Neutrophil (primary cell): Measurements from ENCODE around the gene GMNN.

Source experiments
- H3K27ac ChIP-seq: fragments of 200-600 bp; sonication (generic); 2 replicates; pipeline ENCODE4 v1.5.1; 2016; ENCODE audit warnings: mild to moderate bottlenecking, moderate library complexity
- H3K27me3 ChIP-seq: fragments of 200-600 bp; sonication (generic); 2 replicates; pipeline ENCODE4 v1.6.0; 2016; ENCODE audit warnings: mild to moderate bottlenecking
- H3K36me3 ChIP-seq: fragments of 200-600 bp; sonication (generic); 2 replicates; pipeline ENCODE4 v1.5.1; 2017
- H3K4me1 ChIP-seq, 2 experiments: fragments of 200-600 bp in 1 of 2; sonication (generic) in 1 of 2; 1 replicate in 1 of 2; 2 replicates in 1 of 2; pipeline versions ENCODE4 v1.5.1 to v1.6.1; 2013 to 2016; ENCODE audit warnings: low read depth in 1 of 2, low read length in 1 of 2, mild to moderate bottlenecking in 1 of 2, moderate library complexity in 1 of 2; ENCODE audit not compliant: control insufficient read depth in 1 of 2, insufficient read depth in 1 of 2
- H3K4me3 ChIP-seq, 2 experiments: fragments of 200-600 bp in 1 of 2; sonication (generic) in 1 of 2; 1 replicate in 1 of 2; 2 replicates in 1 of 2; pipeline ENCODE4 v1.5.1; 2013 to 2016; ENCODE audit warnings: low read depth in 1 of 2, low read length in 1 of 2, mild to moderate bottlenecking in 1 of 2, moderate library complexity in 1 of 2
- H3K9me3 ChIP-seq: fragments of 200-600 bp; sonication (generic); 2 replicates; pipeline ENCODE4 v1.5.1; 2016
- TF ChIP-seq, protein P1 (sequence below): fragments of 200-600 bp; sonication (generic); IDR thresholded peaks from 2 replicates; pipeline ENCODE4 v1.5.1; 2016; ENCODE audit warnings: antibody characterized with exemption

The GMNN gene

DNA sequence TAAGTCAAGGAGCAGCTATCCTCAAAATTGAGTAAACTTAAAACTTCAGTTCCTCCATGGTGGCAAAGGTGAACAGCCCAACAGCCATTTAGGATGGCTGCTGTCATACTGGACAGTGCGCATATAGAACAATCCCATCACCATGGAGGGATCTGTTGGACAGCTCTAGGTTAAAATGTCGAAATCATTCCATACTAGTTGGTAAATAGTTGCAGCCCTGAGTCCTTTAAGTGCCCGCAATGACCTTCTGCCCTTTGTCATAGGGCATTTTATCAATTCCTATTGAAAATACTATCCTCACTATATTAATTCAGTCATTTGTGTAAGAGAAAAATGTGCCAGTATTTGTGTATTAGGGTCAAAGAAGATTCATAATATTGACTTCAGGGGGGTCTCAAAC lies 32.8 kb downstream of the GMNN start:
- Histone ChIP-seq H3K4me1 (no peaks in the 10 kb centered on the region), H3K27me3 (no peaks in the 10 kb centered on the region), H3K27ac (no peak overlapping the region), H3K9me3 (no peaks in the 10 kb centered on the region), H3K36me3 (peaks cover 89% of the 10 kb centered on the region), H3K4me3 (no peak overlapping the region)
- TF ChIP-seq, protein P1, sequence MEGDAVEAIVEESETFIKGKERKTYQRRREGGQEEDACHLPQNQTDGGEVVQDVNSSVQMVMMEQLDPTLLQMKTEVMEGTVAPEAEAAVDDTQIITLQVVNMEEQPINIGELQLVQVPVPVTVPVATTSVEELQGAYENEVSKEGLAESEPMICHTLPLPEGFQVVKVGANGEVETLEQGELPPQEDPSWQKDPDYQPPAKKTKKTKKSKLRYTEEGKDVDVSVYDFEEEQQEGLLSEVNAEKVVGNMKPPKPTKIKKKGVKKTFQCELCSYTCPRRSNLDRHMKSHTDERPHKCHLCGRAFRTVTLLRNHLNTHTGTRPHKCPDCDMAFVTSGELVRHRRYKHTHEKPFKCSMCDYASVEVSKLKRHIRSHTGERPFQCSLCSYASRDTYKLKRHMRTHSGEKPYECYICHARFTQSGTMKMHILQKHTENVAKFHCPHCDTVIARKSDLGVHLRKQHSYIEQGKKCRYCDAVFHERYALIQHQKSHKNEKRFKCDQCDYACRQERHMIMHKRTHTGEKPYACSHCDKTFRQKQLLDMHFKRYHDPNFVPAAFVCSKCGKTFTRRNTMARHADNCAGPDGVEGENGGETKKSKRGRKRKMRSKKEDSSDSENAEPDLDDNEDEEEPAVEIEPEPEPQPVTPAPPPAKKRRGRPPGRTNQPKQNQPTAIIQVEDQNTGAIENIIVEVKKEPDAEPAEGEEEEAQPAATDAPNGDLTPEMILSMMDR: no peak

DNA sequence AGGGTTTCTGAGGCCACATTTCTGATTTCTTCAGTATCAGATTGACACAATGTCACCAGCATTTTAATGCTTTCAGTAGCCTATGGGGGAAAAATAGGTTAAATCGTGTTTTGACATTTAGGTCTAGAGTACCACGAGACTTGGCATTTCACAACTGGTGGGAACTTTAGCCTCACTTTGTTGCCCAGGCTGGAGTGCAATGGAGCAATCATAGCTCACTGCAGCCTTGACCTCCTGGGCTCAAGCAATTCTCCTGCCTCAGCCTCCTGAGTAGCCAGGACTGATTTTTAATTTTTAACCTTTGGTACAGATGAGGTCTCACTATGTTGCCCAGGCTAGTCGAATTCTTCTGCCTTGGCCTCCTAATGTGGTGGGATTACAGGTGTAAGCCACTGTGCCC lies 35.0 kb downstream of the GMNN start:
- no peaks in the 10 kb centered on the region for H3K4me1 ChIP-seq
- peaks cover 67% of the 10 kb centered on the region for H3K36me3 ChIP-seq
- H3K9me3 ChIP-seq: no peaks in the 10 kb centered on the region
- H3K4me3 ChIP-seq: no peak overlapping the region
- TF ChIP-seq, protein P1: no peak
- peak overlapping the region; percentile 20 for H3K27ac ChIP-seq
- no peaks in the 10 kb centered on the region for H3K27me3 ChIP-seq

DNA sequence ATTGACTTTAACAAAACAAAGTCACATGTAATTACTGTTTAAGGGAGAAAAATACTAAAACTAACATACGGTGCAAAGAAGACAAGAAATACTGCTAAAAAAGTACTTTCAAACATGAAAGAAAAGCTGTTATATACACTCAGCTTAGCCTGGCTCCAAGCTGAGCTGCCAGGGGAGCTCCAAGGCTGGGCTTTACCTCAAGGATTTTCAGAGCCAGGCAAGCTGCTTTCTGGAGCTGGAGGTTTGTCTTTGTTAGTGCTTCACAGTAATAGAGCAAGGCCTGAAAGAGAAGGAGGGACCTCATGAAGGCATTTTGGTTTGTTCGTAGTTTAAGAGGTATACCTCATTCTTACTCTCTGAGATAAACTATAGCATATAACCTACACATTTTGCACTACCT lies 43.6 kb downstream of the GMNN start:
- TF ChIP-seq, protein P1: no peak
- Histone ChIP-seq H3K27me3 (no peaks in the 10 kb centered on the region), H3K4me1 (no peaks in the 10 kb centered on the region), H3K4me3 (no peak overlapping the region), H3K9me3 (no peaks in the 10 kb centered on the region), H3K27ac (peak overlapping the region; percentile 27), H3K36me3 (peaks cover 59% of the 10 kb centered on the region)

DNA sequence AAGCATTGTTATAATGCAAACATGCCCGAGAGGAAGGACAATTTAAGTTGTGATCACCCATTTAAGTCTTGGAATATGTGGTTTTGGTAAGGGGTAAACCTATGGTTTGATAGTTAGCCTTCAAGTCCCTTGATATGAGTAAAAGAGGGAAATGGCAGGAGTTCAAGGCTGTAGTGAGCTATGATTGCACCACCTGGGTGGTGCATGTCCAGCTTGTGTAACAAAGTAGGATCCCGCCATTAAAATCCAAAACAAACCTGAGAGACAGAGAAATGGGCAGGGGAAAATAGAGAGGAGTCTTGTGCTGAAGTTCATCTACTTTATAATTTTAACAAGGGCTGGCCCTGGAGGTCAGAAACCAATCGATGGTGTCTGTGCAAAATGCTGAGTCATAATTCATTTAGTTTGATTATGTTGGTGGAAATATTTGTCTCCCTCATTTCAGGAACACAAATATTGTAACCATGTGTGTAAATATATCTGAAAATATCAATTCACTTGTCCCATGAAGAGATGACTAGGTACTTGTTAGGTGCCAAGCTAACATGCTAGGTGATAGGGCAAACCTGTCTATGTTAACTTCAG lies 47.2 kb downstream of the GMNN start:
- H3K4me3 ChIP-seq: no peak overlapping the region
- no peaks in the 10 kb centered on the region for H3K27me3 ChIP-seq
- H3K4me1 ChIP-seq: no peaks in the 10 kb centered on the region
- peaks cover 95% of the 10 kb centered on the region for H3K36me3 ChIP-seq
- TF ChIP-seq, protein P1: no peak
- peaks cover 8% of the 10 kb centered on the region for H3K9me3 ChIP-seq
- peak overlapping the region; percentile 40 for H3K27ac ChIP-seq

DNA sequence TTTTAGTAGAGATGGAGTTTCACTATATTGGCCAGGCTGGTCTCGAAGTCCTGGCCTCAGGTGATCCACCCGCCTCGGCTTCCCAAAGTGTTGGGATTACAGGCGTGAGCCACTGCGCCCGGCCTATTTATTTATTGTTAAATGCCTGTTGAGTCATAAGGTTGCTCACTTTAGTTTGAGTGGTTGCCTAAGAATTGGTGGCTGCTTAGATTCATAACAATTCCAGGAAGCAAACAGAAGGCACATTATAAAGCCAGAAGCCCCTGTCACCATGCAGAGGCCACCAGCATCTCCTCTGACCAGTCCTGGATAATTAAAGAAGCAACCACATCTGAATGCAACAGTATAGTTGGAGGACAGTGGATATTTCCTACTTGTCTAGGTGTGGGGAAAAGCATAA lies 48.0 kb downstream of the GMNN start:
- peaks cover 10% of the 10 kb centered on the region for H3K9me3 ChIP-seq
- no peaks in the 10 kb centered on the region for H3K27me3 ChIP-seq
- TF ChIP-seq, protein P1: no peak
- peaks cover 100% of the 10 kb centered on the region for H3K36me3 ChIP-seq
- H3K27ac ChIP-seq: no peak overlapping the region
- no peaks in the 10 kb centered on the region for H3K4me1 ChIP-seq
- no peak overlapping the region for H3K4me3 ChIP-seq

DNA sequence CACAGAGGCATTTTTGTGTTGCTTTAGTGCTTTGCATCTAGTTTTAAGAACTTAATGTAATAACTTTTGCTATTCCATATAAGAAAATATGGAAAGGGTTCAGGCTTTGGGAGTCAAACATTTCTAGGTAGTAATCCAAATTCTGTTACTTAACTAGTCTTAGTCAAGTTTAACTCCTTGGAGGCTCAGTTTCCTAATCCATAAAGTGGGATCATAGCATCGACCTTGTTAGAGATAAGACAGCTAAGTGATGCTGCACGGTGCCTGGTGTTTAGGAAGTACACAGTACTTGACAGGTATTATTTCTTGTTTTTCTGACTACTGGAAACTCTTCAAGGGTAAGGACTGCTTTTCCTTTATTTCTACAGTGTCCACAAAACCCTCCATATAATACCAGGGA lies 48.4 kb downstream of the GMNN start:
- H3K27ac ChIP-seq: no peak overlapping the region
- H3K36me3 ChIP-seq: peaks cover 100% of the 10 kb centered on the region

More for the DNA sequence above, 48.4 kb downstream of the GMNN start:
- no peaks in the 10 kb centered on the region for H3K27me3 ChIP-seq
- no peaks in the 10 kb centered on the region for H3K4me1 ChIP-seq
- H3K9me3 ChIP-seq: peaks cover 15% of the 10 kb centered on the region
- H3K4me3 ChIP-seq: no peak overlapping the region
- TF ChIP-seq, protein P1: no peak
